A673 (cell line): Measurements from ENCODE around the gene GCDH.

ENCODE experiments used
- EZH2 ChIP-seq: fragments of 200-600 bp; sonication (generic); IDR thresholded peaks from 2 replicates; pipeline ENCODE4 v1.6.1; 2017; ENCODE audit warnings: borderline replicate concordance, low read depth, mild to moderate bottlenecking, mixed read lengths, antibody characterized with exemption, low read length; ENCODE audit not compliant: poor library complexity, severe bottlenecking
- TF ChIP-seq, protein P1 (sequence below): fragments of 300-800, 200-600 bp; sonication (generic); conservative IDR thresholded peaks from 2 replicates; pipeline ENCODE4 v1.5.1; 2017; ENCODE audit warnings: low read depth, mild to moderate bottlenecking, antibody characterized with exemption, low read length, moderate library complexity, mixed read lengths

DNA sequence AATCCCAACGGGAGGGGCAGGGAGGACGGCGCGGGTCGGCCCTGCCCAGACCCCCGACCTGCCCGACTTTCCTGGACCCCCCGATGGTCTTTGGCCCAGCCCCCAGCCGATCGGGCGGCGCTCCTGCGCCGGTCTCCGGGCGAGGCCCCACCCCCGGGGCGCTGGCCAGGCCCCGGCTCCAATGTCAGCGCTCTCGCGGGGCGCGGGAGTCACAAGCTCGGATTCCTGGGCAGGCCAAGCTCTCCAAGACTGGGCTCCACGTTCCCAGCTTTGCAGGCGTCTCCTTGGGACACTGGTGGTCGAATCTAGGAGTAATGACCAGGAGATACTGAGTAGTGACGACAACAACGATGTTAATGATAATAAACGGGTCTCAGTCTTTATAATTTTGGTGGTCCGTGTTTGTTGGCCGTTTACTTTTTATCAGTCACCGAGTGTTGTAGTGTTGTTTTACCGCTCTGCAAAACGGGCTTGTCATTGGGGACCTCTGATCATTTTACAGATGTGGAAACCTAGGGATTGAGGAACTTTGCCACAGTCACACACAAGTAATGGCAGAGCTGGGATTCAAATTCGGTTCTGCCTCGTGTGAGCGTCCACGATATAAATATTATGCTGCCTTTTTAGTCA, 55.2 kb downstream of the GCDH start:
- TF ChIP-seq, protein P1, sequence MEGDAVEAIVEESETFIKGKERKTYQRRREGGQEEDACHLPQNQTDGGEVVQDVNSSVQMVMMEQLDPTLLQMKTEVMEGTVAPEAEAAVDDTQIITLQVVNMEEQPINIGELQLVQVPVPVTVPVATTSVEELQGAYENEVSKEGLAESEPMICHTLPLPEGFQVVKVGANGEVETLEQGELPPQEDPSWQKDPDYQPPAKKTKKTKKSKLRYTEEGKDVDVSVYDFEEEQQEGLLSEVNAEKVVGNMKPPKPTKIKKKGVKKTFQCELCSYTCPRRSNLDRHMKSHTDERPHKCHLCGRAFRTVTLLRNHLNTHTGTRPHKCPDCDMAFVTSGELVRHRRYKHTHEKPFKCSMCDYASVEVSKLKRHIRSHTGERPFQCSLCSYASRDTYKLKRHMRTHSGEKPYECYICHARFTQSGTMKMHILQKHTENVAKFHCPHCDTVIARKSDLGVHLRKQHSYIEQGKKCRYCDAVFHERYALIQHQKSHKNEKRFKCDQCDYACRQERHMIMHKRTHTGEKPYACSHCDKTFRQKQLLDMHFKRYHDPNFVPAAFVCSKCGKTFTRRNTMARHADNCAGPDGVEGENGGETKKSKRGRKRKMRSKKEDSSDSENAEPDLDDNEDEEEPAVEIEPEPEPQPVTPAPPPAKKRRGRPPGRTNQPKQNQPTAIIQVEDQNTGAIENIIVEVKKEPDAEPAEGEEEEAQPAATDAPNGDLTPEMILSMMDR = no peak
- no peak for TF ChIP-seq EZH2
